Stimulated activated CD4-positive, alpha-beta T cell treated with anti-CD3 and anti-CD28 coated beads, Interleukin-12 subunit alpha, Interleukin-12 subunit beta, amount 100 ng/mL, for 24 hours (primary cell): ENCODE measurements around the gene CFAP92.

Experiments
- DNase-seq, 2 experiments: peaks; one replicate each; pipeline ENCODE4 v3.0.0-alpha.2; 2020; ENCODE audit warnings: low read depth in 2 of 2

The CFAP92 gene

GRCh38 chr3:128984596-128984995, 9.3 kb downstream of the CFAP92 start:
- no peak for DNase-seq

- DNase-seq, result no peak
Measured at GRCh38 chr3:128983293-128984069, 10.4 kb downstream of the CFAP92 start.

- no peak for DNase-seq
Measured at GRCh38 chr3:128975276-128975675, 18.6 kb downstream of the CFAP92 start.

GRCh38 chr3:128973988-128974564, 19.8 kb downstream of the CFAP92 start:
- no peak for DNase-seq

GRCh38 chr3:128971421-128972100, 22.3 kb downstream of the CFAP92 start:
- no peak for DNase-seq

- DNase-seq, result no peak
Measured at GRCh38 chr3:128970740-128971047, 23.2 kb downstream of the CFAP92 start.

DNA sequence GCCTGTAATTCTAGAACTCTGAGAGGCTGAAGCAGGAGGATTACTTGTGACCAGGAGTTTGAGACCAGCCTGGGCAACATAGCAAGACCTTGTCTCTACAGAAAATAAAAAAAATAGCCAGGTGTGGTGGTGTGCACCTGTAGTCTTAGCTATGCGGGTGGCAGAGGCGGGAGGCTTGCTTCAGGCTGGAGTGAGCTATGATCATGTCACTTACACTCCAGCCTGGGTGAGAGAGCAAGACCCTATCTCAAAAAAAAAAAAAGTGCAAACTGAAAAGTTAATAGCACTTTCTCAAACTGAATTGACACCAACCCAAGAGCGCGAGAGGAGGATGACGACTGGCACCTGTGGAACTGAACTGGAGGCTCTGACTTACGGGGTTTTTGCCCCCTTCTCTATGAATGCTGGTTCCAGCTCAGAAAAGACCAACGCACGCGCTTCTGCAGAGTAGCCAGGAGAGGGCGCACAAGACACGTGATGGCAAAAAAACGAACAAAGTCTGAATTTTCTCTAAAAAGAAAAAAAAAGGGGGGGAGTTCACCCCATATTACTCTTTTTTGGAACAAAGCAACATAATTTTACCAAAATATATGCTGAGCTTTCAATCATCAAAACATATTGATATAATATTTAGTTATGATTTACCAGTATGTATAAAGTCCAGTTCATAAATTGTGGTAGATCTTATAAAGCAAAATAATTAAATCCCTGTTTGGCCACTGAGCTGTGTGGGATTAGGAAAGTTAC, 23.7 kb downstream of the CFAP92 start:
- DNase-seq, result peak; percentile 23 to 40

DNA sequence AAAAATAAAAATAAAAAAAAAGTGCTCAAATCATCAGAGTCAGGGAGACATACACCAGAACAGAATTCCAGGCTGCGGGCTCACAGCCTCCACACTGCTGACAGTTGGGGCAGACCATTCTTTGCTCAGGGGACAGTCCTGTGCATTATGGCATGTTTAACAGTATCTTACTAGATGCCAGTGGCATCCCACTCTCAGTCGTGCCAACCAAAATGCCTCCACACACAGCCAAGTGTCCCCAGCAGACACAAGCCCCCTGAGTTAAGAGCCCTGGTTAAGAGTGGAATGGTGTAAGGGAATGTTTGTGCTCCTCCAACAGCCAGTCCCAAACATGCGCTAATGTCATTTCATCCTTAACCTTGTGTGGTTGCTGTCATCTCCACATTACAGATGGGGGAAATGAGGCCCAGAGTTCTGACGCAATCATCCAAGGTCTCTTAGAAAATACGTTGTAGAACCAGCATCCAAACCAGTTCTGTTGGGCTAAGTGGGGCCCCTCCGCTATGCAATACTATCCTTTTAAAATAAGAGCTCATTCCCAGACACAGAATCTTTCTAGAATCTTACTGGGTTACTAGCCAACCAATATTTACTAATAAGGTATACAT, 26.0 kb downstream of the CFAP92 start:
- no peak for DNase-seq

DNA sequence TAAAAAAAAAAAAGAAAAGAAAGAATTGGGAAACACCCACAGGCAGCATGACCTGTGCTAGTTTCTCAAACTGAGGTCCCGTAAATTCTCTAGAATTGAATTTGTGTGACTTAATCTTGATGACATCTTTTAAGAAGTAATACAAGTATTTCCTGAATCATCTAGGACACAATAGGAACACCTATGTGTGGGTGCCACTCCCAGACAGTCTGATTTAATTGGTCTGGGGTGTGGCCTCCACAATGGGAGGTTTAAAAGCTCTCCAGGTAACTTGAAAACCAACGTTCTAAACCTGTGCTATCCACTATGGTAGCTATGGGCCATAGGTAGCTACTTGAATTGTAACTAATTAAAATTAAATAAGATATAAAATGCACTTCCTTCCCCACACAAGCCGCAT, 28.1 kb downstream of the CFAP92 start:
- DNase-seq, result no peak

- DNase-seq, result no peak
Measured at GRCh38 chr3:128965280-128965679, 28.6 kb downstream of the CFAP92 start.

GRCh38 chr3:128956440-128956839, 37.4 kb downstream of the CFAP92 start:
- DNase-seq, result no peak

- DNase-seq, result no peak
Measured at GRCh38 chr3:128950223-128950938, 43.5 kb downstream of the CFAP92 start.

GRCh38 chr3:128949158-128949557, 44.7 kb downstream of the CFAP92 start:
- DNase-seq, result no peak

DNA sequence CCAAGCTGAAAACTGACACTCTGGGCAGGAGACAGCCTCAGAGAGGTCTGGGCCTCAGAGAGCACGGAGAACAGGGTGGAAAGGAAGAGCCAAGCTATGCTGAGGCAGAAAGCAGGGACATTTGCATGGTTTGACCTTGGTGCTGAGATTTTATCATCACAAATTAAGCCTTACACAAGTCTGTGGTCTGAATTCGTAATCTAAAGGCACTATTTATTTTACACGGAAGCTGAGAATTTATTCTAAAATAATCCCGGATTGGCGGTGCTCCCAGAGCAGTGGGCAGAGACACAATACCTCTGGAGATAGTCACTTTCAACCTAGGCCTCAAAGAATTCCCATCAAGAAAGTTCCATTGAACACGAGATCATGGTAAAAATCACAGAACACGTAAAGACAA, 47.5 kb downstream of the CFAP92 start:
- no peak for DNase-seq

DNA sequence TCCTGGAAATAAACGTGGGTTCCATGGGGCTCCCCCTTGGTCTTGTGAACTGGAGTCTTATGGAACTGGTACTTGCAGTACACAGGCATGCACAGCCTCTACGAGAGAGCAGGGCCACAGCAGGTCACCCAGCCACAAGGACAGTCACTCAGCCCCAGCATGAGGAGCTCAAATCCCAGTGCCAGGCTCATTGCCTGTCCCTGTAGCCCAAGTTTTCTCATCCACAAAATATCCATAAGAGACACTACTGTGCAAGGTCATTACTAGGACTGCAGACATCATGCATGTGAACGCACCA, 48.0 kb downstream of the CFAP92 start:
- no peak for DNase-seq

GRCh38 chr3:128945041-128945877, 48.6 kb downstream of the CFAP92 start:
- no peak for DNase-seq

DNA sequence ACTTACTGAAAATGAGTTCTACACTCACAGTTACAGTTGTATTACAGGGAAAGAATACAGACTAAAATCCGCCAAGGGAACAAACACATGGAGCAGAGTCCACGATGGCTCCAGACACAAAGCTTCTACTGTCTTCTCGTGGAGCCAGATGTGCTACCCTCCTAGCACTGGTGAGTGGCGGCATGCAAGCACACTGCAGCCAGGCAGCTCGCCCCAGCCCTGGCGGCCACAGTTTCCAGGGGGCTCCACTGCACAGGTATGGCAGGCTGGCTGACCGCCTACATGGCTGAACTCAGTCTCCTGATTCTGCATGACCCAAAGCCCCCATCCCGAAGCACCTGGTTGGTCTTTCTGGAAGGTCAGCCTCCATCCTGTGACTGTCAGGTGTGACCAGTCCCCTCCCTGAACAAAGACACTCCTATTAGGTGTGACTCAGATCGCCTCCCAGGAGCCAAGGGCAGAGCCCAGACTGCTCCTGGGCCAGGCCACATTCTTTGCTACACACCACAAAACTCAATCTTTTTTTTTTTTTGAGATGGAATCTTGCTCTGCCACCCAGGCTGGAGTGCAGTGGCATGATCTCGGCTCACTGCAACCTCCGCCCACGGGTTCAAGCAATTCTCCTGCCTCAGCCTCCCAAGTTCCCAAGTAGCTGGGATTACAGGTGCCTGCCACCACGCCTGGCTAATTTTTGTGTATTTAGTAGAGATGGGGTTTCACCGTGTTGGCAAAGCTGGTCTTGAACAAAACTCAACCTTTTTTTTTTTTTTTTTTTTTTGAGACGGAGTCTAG, 51.5 kb downstream of the CFAP92 start:
- no peak for DNase-seq

DNA sequence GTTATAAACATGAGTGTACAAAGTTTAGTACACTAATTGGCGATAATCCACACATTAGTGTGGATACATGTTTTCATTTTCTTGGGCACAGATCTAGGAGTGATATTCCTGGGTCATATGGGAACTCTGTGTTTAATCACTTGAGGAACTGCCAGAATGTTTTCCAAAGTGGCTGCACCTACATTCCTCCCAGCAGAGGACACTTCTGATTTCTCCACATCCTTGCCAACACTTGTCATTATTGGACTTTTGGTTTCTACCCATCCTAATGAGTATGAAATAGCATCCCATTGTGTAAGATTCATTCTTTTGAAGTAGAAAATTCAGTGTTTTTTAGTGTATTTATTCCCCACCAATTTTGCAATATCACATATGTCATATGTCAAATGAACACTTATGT, 53.6 kb downstream of the CFAP92 start:
- DNase-seq, result no peak

DNA sequence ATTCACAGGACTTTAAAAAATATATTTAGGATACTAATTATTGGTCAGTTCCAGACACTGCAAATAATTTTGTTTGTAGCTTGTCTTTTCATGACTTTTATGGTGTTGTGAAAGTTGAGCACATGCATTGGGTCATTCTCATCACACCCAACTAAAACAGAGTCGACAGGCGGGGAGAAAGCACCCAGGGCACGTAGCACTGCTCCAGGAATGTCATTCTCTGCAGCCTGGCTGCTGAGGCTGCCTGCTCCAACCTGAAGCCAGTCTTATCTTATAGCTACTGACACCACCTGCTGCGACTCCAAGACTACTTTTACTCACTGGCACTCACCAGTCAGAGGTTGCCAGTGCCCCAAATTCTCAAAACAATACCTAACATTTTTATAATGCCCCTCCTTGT, 57.5 kb downstream of the CFAP92 start:
- DNase-seq, result no peak

- DNase-seq, result no peak
Measured at GRCh38 chr3:128935922-128936321, 58.0 kb downstream of the CFAP92 start.
